Calu3 (cell line): ENCODE results near the gene TNFRSF21. TPM values are rescaled to one million over a fixed set of nuclear protein-coding genes. Genes with fewer than 3 reads are reported as not detected.

Experiments
- BruUV-seq: library from RNA; stranded (reverse); fragments of 400-500 nt; replicated peaks from 2 replicates; lab custom pipeline; 2021; lab: Mats Ljungman, UMichigan
- CTCF ChIA-PET: fragments of 300-600 bp; sonication (Branson Sonifier 250); formaldehyde crosslinking; loops from one replicate; lab custom pipeline; 2022; ENCODE audit warnings: antibody characterized with exemption; lab: Charles Lee
- DNase-seq: peaks from one replicate; pipeline ENCODE4 v3.0.0; 2022
- H3K27ac Mint-ChIP-seq: one replicate; pipeline ENCODE4 v1.8.0; 2022; ENCODE audit warnings: mixed read lengths; ENCODE audit not compliant: unreplicated experiment
- H3K27me3 Mint-ChIP-seq: one replicate; pipeline ENCODE4 v1.8.0; 2022; ENCODE audit warnings: mixed read lengths; ENCODE audit not compliant: unreplicated experiment
- H3K36me3 Mint-ChIP-seq: one replicate; pipeline ENCODE4 v1.8.0; 2022; ENCODE audit warnings: mild to moderate bottlenecking, moderate library complexity, mixed read lengths; ENCODE audit not compliant: insufficient read depth, unreplicated experiment
- H3K4me1 Mint-ChIP-seq: one replicate; pipeline ENCODE4 v1.8.0; 2022; ENCODE audit warnings: mild to moderate bottlenecking, low read depth, mixed read lengths; ENCODE audit not compliant: unreplicated experiment
- H3K4me3 Mint-ChIP-seq: one replicate; pipeline ENCODE4 v1.8.0; 2022; ENCODE audit warnings: mild to moderate bottlenecking, low read depth, moderate library complexity, mixed read lengths; ENCODE audit not compliant: unreplicated experiment
- H3K9me3 Mint-ChIP-seq: one replicate; pipeline ENCODE4 v1.8.0; 2022; ENCODE audit warnings: low read depth, mixed read lengths; ENCODE audit not compliant: unreplicated experiment
- CTCF ChIP-seq: fragments of 200-600 bp; IDR thresholded peaks from one replicate; pipeline ENCODE4 v1.8.0; 2022; ENCODE audit warnings: antibody characterized with exemption; ENCODE audit not compliant: unreplicated experiment
- intact Hi-C: fragments of 100-400 bp; cut with micrococcal nuclease; formaldehyde crosslinking; loops from one replicate; pipeline ENCODE4 v1.10.0; 2022; ENCODE audit not compliant: unreplicated experiment
- total RNA-seq: library from RNA; stranded (reverse); gene quantifications from 2 replicates; pipeline ENCODE4 v1.2.3, GENCODE V29; 2022

TNFRSF21 gene
- total RNA-seq, 1 experiment from 2014 or later, result 255 TPM

- H3K4me1 Mint-ChIP-seq, result no peaks in the 10 kb centered on the region
Observed at GRCh38 chr6:47351621-47352020, 41.9 kb upstream of the TNFRSF21 start.

GRCh38 chr6:47349931-47350330 lies 40.2 kb upstream of the TNFRSF21 start:
- intact Hi-C loops, result no loop called here
- H3K36me3 Mint-ChIP-seq, result no peaks in the 10 kb centered on the region
- no peak for TF ChIP-seq CTCF
- CTCF ChIA-PET, result no interaction called here
- BruUV-seq, result no TSS peak
- H3K4me1 Mint-ChIP-seq, result peaks cover 4% of the 10 kb centered on the region
- H3K27ac Mint-ChIP-seq, result no peak overlapping the region
- H3K27me3 Mint-ChIP-seq, result no peaks in the 10 kb centered on the region
- no peaks in the 10 kb centered on the region for H3K9me3 Mint-ChIP-seq
- no peak for DNase-seq
- H3K4me3 Mint-ChIP-seq, result no peak overlapping the region

More at GRCh38 chr6:47351621-47352020, 41.9 kb upstream of the TNFRSF21 start:
- H3K36me3 Mint-ChIP-seq, result no peaks in the 10 kb centered on the region
- intact Hi-C loops, result no loop called here
- H3K27me3 Mint-ChIP-seq, result no peaks in the 10 kb centered on the region
- no peak for TF ChIP-seq CTCF
- H3K4me3 Mint-ChIP-seq, result no peak overlapping the region
- CTCF ChIA-PET, result no interaction called here
- DNase-seq, result no peak
- BruUV-seq, result no TSS peak
- H3K27ac Mint-ChIP-seq, result no peak overlapping the region
- no peaks in the 10 kb centered on the region for H3K9me3 Mint-ChIP-seq

- TF ChIP-seq CTCF, result no peak
- Mint-ChIP-seq H3K36me3 (peaks cover 5% of the 10 kb centered on the region), H3K27ac (no peak overlapping the region), H3K4me1 (peaks cover 19% of the 10 kb centered on the region), H3K9me3 (no peaks in the 10 kb centered on the region), H3K4me3 (no peak overlapping the region), H3K27me3 (no peaks in the 10 kb centered on the region)
- CTCF ChIA-PET, result interaction anchor here (0.6 to 0.7 kb wide), 2 partner anchors 55 to 183 kb away, joined by 3 read pairs; no protein-coding TSS in a partner anchor
- BruUV-seq, result no TSS peak
- intact Hi-C loops, result no loop called here
- DNase-seq, result no peak
Observed at GRCh38 chr6:47348316-47348863, 38.7 kb upstream of the TNFRSF21 start.

GRCh38 chr6:47345761-47346160 lies 36.1 kb upstream of the TNFRSF21 start:
- CTCF ChIA-PET, result no interaction called here
- intact Hi-C loops, result no loop called here
- H3K9me3 Mint-ChIP-seq, result no peaks in the 10 kb centered on the region

More at GRCh38 chr6:47345761-47346160, 36.1 kb upstream of the TNFRSF21 start:
- Mint-ChIP-seq H3K36me3 (peaks cover 5% of the 10 kb centered on the region), H3K4me3 (no peak overlapping the region), H3K27ac (no peak overlapping the region), H3K27me3 (no peaks in the 10 kb centered on the region), H3K4me1 (peaks cover 33% of the 10 kb centered on the region)
- no peak for TF ChIP-seq CTCF
- DNase-seq, result no peak
- no TSS peak for BruUV-seq
